ENCODE data around the gene LRRC47. TPM values are rescaled to one million over a fixed set of nuclear protein-coding genes. Genes with fewer than 3 reads are reported as not detected.

The LRRC47 gene
- total and polyA plus RNA-seq, 2 of the 8 experiments (the other 6 are each of a cell fraction or from before 2014, with no cell fraction given), result 38.3 to 82.4 TPM

- TF ChIP-seq CTCF (IDR thresholded peaks at IDR 0.05; ENCODE audit: control extremely low read depth in 1 of 3, insufficient read depth in 1 of 3, low read depth in 1 of 3, low read length in 3 of 3) (no peak), TEAD4 (IDR thresholded peaks at IDR 0.05; ENCODE audit: low read depth, low read length) (no peak), RNF2 (IDR thresholded peaks at IDR 0.05; ENCODE audit: borderline replicate concordance, low read depth, low read length, missing control alignments, poor library complexity, severe bottlenecking) (no peak), SIN3A (conservative IDR thresholded peaks at IDR 0.05 in 1 of 2, IDR thresholded peaks at IDR 0.05 in 1 of 2; ENCODE audit: low read depth in 1 of 2, low read length in 2 of 2) (no peak), JUND (IDR thresholded peaks at IDR 0.05; ENCODE audit: low read length) (no peak), EP300 (IDR thresholded peaks at IDR 0.05; ENCODE audit: borderline replicate concordance in 1 of 2, low read depth in 2 of 2, low read length in 2 of 2) (no peak), CREB1 (IDR thresholded peaks at IDR 0.05) (no peak), TBP (IDR thresholded peaks at IDR 0.05; ENCODE audit: low read depth, low read length) (no peak), RAD21 (IDR thresholded peaks at IDR 0.05 in 1 of 2, conservative IDR thresholded peaks at IDR 0.05 in 1 of 2; ENCODE audit: low read depth in 2 of 2, low read length in 2 of 2) (no peak), CEBPB (IDR thresholded peaks at IDR 0.05; ENCODE audit: low read depth, low read length) (no peak), BCL11A (IDR thresholded peaks at IDR 0.05; ENCODE audit: low read depth in 2 of 2, low read length in 2 of 2) (no peak)
These were observed 32.8 kb downstream of the LRRC47 start (continued) for GRCh38 chr1:3763351-3764125.

Measured in H1 (cell line).